SK-N-SH treated with all-trans-retinoic acid at 6 μM for 48 hours (cell line): ENCODE results near the gene RPS16.

ENCODE experiments used
- ATAC-seq: fragments of 200-7000 bp; cut with Tn5 transposase; 3 replicates; pipeline ENCODE4 v1.9.1; 2020; ENCODE audit warnings: mild to moderate bottlenecking, moderate library complexity
- ARNTL ChIP-seq: fragments of 450-650 bp; formaldehyde crosslinking; IDR thresholded peaks from 2 replicates; pipeline ENCODE4 v1.5.0; 2020; ENCODE audit warnings: low read depth, mild to moderate bottlenecking, moderate library complexity, borderline replicate concordance
- CREB5 ChIP-seq: fragments of 250-450 bp; sonication (Bioruptor Pico); IDR thresholded peaks from 2 replicates; pipeline ENCODE4 v1.5.1; 2020; ENCODE audit warnings: low read depth, mild to moderate bottlenecking, moderate library complexity
- CSDC2 ChIP-seq: fragments of 250-450 bp; sonication (Bioruptor Pico); IDR thresholded peaks from 2 replicates; pipeline ENCODE4 v1.5.0; 2020; ENCODE audit warnings: mild to moderate bottlenecking, moderate library complexity
- CSRNP3 ChIP-seq: fragments of 250-450 bp; sonication (Bioruptor Pico); IDR thresholded peaks from 2 replicates; pipeline ENCODE4 v1.5.1; 2021; ENCODE audit warnings: mild to moderate bottlenecking, moderate library complexity
- ESRRG ChIP-seq: fragments of 250-450 bp; sonication (Bioruptor Pico); IDR thresholded peaks from 2 replicates; pipeline ENCODE4 v1.6.1; 2021; ENCODE audit warnings: mild to moderate bottlenecking
- ISL1 ChIP-seq: fragments of 250-450 bp; sonication (Bioruptor Pico); IDR thresholded peaks from 2 replicates; pipeline ENCODE4 v2.1.2; 2022; ENCODE audit warnings: mild to moderate bottlenecking, moderate library complexity
- PATZ1 ChIP-seq: fragments of 250-450 bp; sonication (Bioruptor Pico); IDR thresholded peaks from 2 replicates; pipeline ENCODE4 v1.8.0; 2020; ENCODE audit warnings: mild to moderate bottlenecking, moderate library complexity, borderline replicate concordance
- POU6F1 ChIP-seq: fragments of 250-450 bp; sonication (Bioruptor Pico); IDR thresholded peaks from 2 replicates; pipeline ENCODE4 v1.8.0; 2021; ENCODE audit warnings: low read depth, mild to moderate bottlenecking, moderate library complexity, borderline replicate concordance
- PPARA ChIP-seq: fragments of 250-450 bp; sonication (Bioruptor Pico); IDR thresholded peaks from 2 replicates; pipeline ENCODE4 v1.5.0; 2020; ENCODE audit warnings: mild to moderate bottlenecking, borderline replicate concordance
- SNAI2 ChIP-seq: fragments of 250-450 bp; sonication (Bioruptor Pico); IDR thresholded peaks from 2 replicates; pipeline ENCODE4 v1.5.0; 2020; ENCODE audit warnings: mild to moderate bottlenecking, moderate library complexity
- TCF4 ChIP-seq: fragments of 250-450 bp; sonication (Bioruptor Pico); IDR thresholded peaks from 2 replicates; pipeline ENCODE4 v1.8.0; 2021; ENCODE audit warnings: mild to moderate bottlenecking, moderate library complexity, borderline replicate concordance
- TOX ChIP-seq: fragments of 250-450 bp; sonication (Bioruptor Pico); IDR thresholded peaks from 2 replicates; pipeline ENCODE4 v1.8.0; 2021; ENCODE audit warnings: mild to moderate bottlenecking, moderate library complexity, borderline replicate concordance
- TSHZ2 ChIP-seq: fragments of 250-450 bp; sonication (Bioruptor Pico); IDR thresholded peaks from 2 replicates; pipeline ENCODE4 v1.5.0; 2020; ENCODE audit warnings: mild to moderate bottlenecking, moderate library complexity
- ZC3H10 ChIP-seq: fragments of 250-450 bp; sonication (Bioruptor Pico); IDR thresholded peaks from 2 replicates; pipeline ENCODE4 v1.5.1; 2021; ENCODE audit warnings: mild to moderate bottlenecking, moderate library complexity
- ZFP3 ChIP-seq: fragments of 250-450 bp; sonication (Bioruptor Pico); IDR thresholded peaks from 2 replicates; pipeline ENCODE4 v1.5.0; 2020; ENCODE audit warnings: mild to moderate bottlenecking, moderate library complexity
- ZFP30 ChIP-seq: fragments of 450-650 bp; formaldehyde crosslinking; IDR thresholded peaks from 2 replicates; pipeline ENCODE4 v1.5.0; 2022; ENCODE audit warnings: mild to moderate bottlenecking, moderate library complexity
- ZNF565 ChIP-seq: fragments of 450-650 bp; formaldehyde crosslinking; conservative IDR thresholded peaks from 2 replicates; pipeline ENCODE4 v1.5.0; 2020; ENCODE audit warnings: low read depth, mild to moderate bottlenecking, moderate library complexity
- ZNF8 ChIP-seq: fragments of 450-650 bp; formaldehyde crosslinking; IDR thresholded peaks from 2 replicates; pipeline ENCODE4 v1.5.0; 2020; ENCODE audit warnings: mild to moderate bottlenecking, moderate library complexity

The RPS16 gene

GRCh38 chr19:39471756-39472536 is 36.2 kb upstream of the RPS16 start:
- TF ChIP-seq ESRRG (CRISPR knock-in tag) (no peak), CREB5 (CRISPR knock-in tag) (no peak)
- no peak for ATAC-seq

- no peak for TF ChIP-seq TSHZ2 (CRISPR knock-in tag)
- no peak for TF ChIP-seq ZC3H10
- TF ChIP-seq ESRRG (CRISPR knock-in tag) = no peak
- no peak for TF ChIP-seq POU6F1 (CRISPR knock-in tag)
- TF ChIP-seq PATZ1 (CRISPR knock-in tag) = no peak
- no peak for TF ChIP-seq ZNF565
- TF ChIP-seq ZFP30 = no peak
- no peak for TF ChIP-seq CSDC2 (CRISPR knock-in tag)
- ATAC-seq = no peak
Measured at GRCh38 chr19:39470724-39471339, 35.1 kb upstream of the RPS16 start.

GRCh38 chr19:39469567-39469966 is 33.8 kb upstream of the RPS16 start:
- TF ChIP-seq ISL1 (CRISPR knock-in tag) (no peak), ZC3H10 (no peak), ARNTL (CRISPR knock-in tag) (no peak), ZFP30 (no peak), TSHZ2 (CRISPR knock-in tag) (no peak), PPARA (CRISPR knock-in tag) (no peak), CSDC2 (CRISPR knock-in tag) (no peak), TOX (CRISPR knock-in tag) (no peak), PATZ1 (CRISPR knock-in tag) (no peak), SNAI2 (no peak), ZFP3 (CRISPR knock-in tag) (no peak), ZNF8 (no peak), TCF4 (CRISPR knock-in tag) (no peak), CSRNP3 (CRISPR knock-in tag) (no peak)
- ATAC-seq = no peak
